ENCODE results near the gene TRDN.

The TRDN gene, protein sequence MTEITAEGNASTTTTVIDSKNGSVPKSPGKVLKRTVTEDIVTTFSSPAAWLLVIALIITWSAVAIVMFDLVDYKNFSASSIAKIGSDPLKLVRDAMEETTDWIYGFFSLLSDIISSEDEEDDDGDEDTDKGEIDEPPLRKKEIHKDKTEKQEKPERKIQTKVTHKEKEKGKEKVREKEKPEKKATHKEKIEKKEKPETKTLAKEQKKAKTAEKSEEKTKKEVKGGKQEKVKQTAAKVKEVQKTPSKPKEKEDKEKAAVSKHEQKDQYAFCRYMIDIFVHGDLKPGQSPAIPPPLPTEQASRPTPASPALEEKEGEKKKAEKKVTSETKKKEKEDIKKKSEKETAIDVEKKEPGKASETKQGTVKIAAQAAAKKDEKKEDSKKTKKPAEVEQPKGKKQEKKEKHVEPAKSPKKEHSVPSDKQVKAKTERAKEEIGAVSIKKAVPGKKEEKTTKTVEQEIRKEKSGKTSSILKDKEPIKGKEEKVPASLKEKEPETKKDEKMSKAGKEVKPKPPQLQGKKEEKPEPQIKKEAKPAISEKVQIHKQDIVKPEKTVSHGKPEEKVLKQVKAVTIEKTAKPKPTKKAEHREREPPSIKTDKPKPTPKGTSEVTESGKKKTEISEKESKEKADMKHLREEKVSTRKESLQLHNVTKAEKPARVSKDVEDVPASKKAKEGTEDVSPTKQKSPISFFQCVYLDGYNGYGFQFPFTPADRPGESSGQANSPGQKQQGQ

DNA sequence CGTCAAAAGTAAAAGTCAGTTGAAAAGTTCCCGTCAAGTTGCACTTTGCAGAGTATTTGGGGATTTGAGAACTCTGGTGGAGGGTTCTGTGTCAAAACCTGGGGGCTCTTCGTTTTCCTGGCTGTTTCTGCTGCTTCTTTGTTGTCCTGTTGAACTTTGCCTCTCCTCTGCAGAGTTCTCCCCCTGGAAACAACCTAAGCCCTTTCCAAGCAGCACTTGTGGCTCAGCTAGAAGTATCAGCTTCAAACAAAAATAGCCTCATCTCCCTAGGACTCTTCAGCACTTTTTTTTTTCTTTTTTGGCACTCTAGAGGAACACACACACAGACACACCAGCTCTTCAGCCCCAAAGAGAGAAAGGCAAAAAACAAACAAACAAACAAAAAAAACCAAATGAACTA lies at the start of gene TRDN:
TSS of gene TRDN (minus strand) at position 169 of the 400 bp plus-strand sequence. CDS start 175 bp downstream, outside the sequence.
- no peak for DNase-seq

- DNase-seq = no peak
Measured at GRCh38 chr6:123681957-123682462, 45.3 kb upstream of the TRDN start.

DNA sequence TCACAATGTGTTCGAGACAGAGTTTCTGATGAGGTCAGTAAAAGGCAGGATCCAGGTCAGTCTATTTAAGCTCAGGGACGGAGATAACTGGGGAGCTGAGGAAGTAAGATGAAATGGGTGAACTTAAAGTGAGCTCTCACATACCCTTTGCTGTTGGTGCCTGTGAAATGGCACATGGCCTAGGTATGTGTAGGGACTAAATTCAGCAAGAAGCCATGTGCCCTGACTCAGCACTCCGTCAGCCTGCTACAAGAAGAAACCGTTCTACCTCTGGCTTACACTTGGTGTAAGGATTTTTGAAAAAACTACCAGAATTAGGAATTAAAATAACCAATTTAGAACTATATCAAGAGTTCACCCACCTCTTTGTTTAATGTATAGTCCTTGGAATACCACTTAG lies 41.1 kb upstream of the TRDN start:
- no peak for DNase-seq

- no peak for DNase-seq
Measured at GRCh38 chr6:123676793-123677192, 40.0 kb upstream of the TRDN start.

DNA sequence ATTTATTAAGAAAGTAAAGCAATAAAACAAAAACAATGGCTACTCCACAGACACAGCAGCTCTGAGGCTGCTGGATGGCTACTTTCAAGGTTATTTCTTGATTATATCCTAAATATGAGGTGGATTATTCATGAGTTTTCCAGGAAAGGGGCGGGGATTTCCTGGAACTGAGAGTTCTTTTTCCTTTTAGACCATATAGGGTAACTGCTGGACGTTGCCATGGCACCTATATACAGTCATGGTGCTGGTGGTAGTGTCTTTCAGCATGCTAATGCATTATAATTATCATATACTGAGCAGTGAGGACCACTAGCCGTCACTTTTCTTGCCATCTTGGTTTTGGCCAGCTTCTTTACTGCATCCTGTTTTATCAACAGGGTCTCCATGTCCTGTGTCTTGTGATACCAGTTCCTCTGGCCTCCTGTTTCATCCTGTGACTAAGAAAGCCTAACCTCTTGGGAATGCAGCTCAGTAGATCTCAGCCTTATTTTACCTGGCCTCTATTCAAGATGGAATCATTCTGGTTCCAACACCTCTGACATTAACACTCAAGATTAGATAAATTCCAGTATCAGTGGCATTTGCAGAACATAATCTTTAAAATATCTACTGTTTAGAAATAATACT lies 32.3 kb upstream of the TRDN start:
- no peak for DNase-seq

- no peak for DNase-seq
Measured at GRCh38 chr6:123668063-123668462, 31.3 kb upstream of the TRDN start.

DNA sequence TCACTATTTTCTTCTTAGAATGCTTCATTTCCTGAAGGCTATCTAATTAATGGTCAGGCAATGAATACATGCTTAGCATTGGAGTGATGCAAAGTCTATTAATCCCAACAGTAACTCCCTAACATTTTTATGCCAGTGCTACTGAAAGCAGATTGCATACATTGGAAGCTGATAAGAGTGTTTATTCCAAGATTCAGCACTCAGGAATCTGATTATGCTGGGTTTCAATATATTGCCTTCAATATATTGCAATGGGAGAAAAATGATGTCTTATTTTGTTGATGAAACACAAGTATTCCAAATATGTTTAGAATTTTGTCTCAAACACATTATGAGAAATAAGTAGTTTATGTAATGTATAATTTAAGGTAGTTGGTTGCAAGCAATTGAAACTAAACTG lies 26.7 kb upstream of the TRDN start:
- DNase-seq = no peak

DNA sequence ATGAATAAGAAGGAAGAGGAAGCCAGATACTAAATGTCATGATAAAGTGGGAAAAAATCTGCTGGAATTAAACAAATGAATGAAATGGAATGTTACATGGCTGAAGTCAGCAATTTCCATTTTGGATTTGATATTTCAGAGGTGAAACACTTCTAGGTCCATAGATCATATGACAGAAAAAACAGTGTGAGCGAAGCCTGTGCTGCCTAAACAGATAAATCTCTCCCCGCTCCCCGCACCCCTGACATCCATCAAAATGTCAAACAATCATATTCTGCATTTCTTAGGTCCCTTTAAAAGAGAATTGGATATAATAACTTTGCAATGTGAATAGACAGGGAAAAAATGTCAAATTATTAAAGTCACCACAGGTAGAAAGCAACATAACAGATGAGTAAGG lies 26.0 kb upstream of the TRDN start:
- no peak for DNase-seq

DNA sequence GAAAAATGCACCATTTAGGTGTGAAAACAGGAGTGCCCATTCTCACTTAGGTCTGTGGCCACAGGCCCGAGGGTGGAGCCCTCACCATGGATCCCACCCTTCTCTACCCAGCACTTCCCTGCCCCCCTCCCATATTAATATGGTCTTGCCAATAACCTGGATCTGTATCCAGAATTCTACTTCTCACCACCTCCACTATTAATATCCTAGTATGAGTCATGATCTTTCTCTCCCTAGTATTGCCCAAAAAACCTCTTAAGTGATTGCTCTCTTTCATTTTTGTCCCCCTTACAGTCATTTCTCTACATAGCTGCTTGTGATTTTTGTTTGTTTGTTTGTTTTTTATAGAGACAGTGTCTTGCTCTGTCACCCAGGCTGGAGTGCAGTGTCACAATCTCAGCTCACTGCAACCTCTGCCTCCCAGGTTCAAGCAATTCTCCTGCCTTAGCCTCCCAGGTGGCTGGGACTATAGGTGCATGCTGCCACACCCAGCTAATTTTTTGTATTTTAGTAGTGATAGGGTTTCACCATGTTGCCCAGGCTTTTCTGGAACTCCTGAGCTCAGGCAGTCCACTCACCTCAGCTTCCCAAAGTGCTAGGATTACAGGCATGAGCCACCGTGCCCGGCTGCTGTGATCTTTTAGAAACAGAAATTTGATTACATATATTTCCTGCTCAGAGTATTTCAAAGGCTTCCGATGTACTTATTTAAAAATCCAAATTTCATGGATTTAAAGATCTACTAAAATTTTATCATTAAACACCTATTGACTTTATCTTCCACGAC lies 24.5 kb upstream of the TRDN start:
- DNase-seq = no peak

- no peak for DNase-seq
Measured at GRCh38 chr6:123659960-123660748, 23.4 kb upstream of the TRDN start.

DNA sequence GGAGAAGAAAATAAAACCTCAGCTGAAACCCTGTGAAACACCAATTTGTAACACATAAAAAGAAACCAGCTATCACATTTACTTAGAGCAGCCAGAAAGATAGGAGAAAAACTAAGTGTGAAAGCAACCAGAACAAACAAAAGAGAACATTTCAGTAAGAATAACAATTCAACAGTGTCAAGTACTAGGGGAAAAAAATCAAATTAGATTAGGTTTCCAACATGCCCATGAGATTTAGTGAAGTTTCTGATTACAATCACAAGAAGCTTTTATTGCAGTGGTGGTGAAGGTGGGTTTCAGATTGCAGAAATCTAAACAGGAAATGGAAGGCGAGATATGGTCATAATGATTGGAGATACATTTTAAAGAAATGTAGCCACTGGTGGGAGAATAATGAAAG lies 22.1 kb upstream of the TRDN start:
- DNase-seq = no peak

- DNase-seq = no peak
Measured at GRCh38 chr6:123655521-123656306, 19.0 kb upstream of the TRDN start.

GRCh38 chr6:123648723-123649122 lies 12.0 kb upstream of the TRDN start:
- no peak for DNase-seq

DNA sequence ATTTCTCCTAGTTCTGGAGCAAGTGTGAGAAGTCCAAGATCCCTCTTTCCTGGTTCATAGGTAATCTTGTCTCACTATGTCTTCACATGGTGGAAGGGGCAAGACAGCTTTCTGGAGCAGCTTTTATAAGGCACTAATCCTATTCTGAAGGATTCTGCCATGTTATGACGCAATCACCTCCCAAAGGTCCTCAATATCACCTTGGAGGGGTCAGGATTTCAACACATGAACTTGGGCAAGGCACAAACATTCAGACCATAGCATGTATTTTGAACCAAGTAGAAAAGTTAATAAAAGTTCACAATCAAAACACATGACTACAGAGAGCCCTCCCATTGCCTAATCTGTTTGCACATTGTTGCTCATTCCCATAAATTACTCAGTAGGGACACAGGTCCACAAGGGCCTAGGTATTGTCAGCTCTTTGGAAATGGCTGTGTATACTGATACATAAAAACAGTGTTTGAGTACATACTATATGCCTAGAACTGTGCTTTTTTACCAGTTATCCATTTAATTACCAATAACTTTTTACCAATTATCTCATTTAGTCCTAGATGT lies 11.3 kb upstream of the TRDN start:
- no peak for DNase-seq

- DNase-seq = no peak
Measured at GRCh38 chr6:123641497-123641896, 4.7 kb upstream of the TRDN start.

DNA sequence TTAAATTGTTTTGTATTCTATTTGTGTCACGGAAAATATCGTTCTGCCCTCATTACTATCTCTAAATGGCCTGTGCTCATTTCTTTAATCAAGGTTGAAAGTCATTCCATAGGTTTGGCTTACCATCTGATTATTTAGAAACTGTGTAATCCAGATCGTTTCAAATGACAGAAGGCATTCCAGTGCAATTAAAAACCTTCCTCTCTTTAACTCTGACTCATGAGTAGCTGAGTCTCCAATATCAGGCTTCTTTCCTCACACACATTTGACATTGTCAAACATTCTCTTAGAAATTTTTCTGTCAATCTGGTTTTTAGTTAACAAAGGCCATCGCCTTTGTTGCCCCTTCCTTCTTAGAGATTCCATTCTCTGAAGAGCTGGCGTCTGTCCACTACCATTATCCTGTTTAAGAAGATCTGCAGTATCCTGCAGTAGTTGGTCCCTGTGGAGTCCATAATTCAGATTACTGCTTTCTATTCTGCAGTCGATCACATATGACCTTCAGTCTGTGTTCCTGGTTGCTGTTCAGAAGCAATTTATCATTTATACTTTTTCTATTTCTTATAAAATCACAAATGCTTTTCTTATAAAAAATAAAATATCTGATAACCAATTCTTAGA lies 3.9 kb upstream of the TRDN start:
- DNase-seq = no peak

- DNase-seq = no peak
Measured at GRCh38 chr6:123638865-123639264, 2.1 kb upstream of the TRDN start.

DNA sequence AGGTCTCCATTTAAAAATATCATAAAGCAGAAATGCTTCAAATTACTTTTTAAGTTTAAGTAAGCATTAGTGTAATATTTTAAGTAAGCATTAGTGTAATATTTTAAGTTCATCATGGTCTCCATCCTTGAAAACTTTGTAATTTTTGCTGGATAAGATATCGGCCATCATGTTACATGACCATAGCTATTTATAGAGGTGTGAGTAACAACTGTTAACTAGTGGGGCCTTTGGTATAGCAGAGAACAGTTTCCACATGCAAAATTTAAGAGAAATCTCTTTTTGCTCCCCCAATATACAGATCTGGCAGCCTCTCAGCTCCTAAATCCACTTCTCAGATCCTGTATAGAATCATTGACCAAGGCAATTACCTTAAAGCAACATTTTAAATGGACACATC lies 468 bp downstream of the TRDN start:
- no peak for DNase-seq

DNA sequence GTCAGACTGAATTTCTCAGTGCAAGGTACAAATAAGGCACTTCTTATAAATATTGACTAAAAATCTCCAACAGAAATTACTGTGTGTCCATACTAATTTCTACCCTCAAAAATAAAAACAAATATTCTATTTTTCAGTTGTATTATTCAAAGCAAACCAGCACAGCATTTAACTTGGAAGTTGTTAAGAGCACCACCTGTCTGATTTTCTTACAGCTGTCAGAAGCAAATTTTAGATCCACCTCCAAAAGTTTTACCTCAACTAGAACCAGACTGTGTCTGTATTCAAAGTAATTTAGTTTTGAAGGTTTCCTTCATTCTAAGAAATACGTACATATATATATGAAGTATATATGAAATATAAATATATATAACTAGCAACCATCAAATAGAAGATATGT lies 1.2 kb downstream of the TRDN start:
- DNase-seq = no peak

- no peak for DNase-seq
Measured at GRCh38 chr6:123635144-123635543, 1.6 kb downstream of the TRDN start.

Data from stimulated activated CD4-positive, alpha-beta T cell treated with anti-CD3 and anti-CD28 coated beads, Interleukin-12 subunit alpha, Interleukin-12 subunit beta, amount 100 ng/mL, for 4 hours (primary cell).